SK-N-SH (cell line): ENCODE results near the gene TXNRD1. TPM values are rescaled to one million over a fixed set of nuclear protein-coding genes. Genes with fewer than 3 reads are reported as not detected.

ENCODE experiments used
- CTCF ChIA-PET: fragments of 300-600, 350-600 bp; formaldehyde crosslinking; extraction: SDS; loops from one replicate; lab custom pipeline; 2021; lab: Yijun Ruan, JAX
- POLR2A ChIA-PET: fragments of 350-600 bp; sonication (Branson Sonifier 250); formaldehyde crosslinking; extraction: SDS; loops from one replicate; lab custom pipeline; 2020; ENCODE audit warnings: antibody characterized with exemption, inconsistent platforms; lab: Yijun Ruan, JAX
- DNase-seq: peaks from one replicate; pipeline ENCODE4 v3.0.0; 2012
- H2AFZ ChIP-seq: fragments of 200-600 bp; sonication (generic); 2 replicates; pipeline ENCODE4 v1.8.1; 2016; ENCODE audit warnings: antibody characterized with exemption, mild to moderate bottlenecking, low read depth
- H3F3A ChIP-seq: fragments of 200-600 bp; sonication (generic); replicated peaks from 2 replicates; pipeline ENCODE3; 2016; ENCODE audit warnings: antibody characterized with exemption, mild to moderate bottlenecking; ENCODE audit not compliant: insufficient read depth
- H3K27ac ChIP-seq, 2 experiments: fragments of 200-500 bp in 1 of 2; fragments of 200-600 bp in 1 of 2; sonication (Bioruptor generic) in 1 of 2; sonication (generic), shearing (Covaris generic) in 1 of 2; 2 replicates each; pipeline versions ENCODE4 v1.5.1 to v1.6.1; 2014 to 2016; ENCODE audit warnings: low read depth in 2 of 2, inconsistent platforms in 1 of 2, low read length in 1 of 2, mild to moderate bottlenecking in 1 of 2, mixed read lengths in 1 of 2
- H3K27me3 ChIP-seq: fragments of 200-600 bp; sonication (generic), shearing (Covaris generic); 2 replicates; pipeline ENCODE4 v1.6.1; 2016; ENCODE audit warnings: mixed run types; ENCODE audit not compliant: insufficient read depth
- H3K36me3 ChIP-seq, 2 experiments: fragments of 200-500 bp in 1 of 2; fragments of 200-600 bp in 1 of 2; sonication (Bioruptor generic) in 1 of 2; sonication (generic) in 1 of 2; replicated peaks in 1 of 2; 2 replicates each; pipeline versions ENCODE3 to v1.5.1; 2014 to 2016; ENCODE audit warnings: low read length in 1 of 2, mild to moderate bottlenecking in 1 of 2; ENCODE audit not compliant: insufficient read depth in 2 of 2, control insufficient read depth in 1 of 2
- H3K4me1 ChIP-seq, 2 experiments: fragments of 200-500 bp in 1 of 2; fragments of 200-600 bp in 1 of 2; sonication (Bioruptor generic) in 1 of 2; sonication (generic), shearing (Covaris generic) in 1 of 2; 2 replicates each; pipeline versions ENCODE4 v1.5.1 to v1.6.1; 2014 to 2016; ENCODE audit warnings: low read depth in 1 of 2, low read length in 1 of 2, mixed run types in 1 of 2; ENCODE audit not compliant: insufficient read depth in 2 of 2, control insufficient read depth in 1 of 2
- H3K4me2 ChIP-seq: fragments of 200-600 bp; sonication (generic), shearing (Covaris generic); 2 replicates; pipeline ENCODE4 v1.6.1; 2017; ENCODE audit warnings: mixed run types
- H3K4me3 ChIP-seq, 2 experiments: fragments of 200-500 bp in 1 of 2; fragments of 200-600 bp in 1 of 2; sonication (Bioruptor generic) in 1 of 2; sonication (generic), shearing (Covaris generic) in 1 of 2; 2 replicates each; pipeline versions ENCODE4 v1.5.1 to v1.8.1; 2014 to 2016; ENCODE audit warnings: low read depth in 2 of 2, inconsistent platforms in 1 of 2, low read length in 1 of 2, mild to moderate bottlenecking in 1 of 2, mixed read lengths in 1 of 2, moderate library complexity in 1 of 2
- H3K79me2 ChIP-seq: fragments of 200-600 bp; sonication (generic); 2 replicates; pipeline ENCODE4 v1.8.1; 2017; ENCODE audit warnings: mild to moderate bottlenecking; ENCODE audit not compliant: insufficient read depth
- H3K9ac ChIP-seq: fragments of 200-600 bp; sonication (generic); 2 replicates; pipeline ENCODE4 v1.6.1; 2017; ENCODE audit warnings: mixed run types
- H3K9me2 ChIP-seq: fragments of 200-600 bp; sonication (generic); 2 replicates; pipeline ENCODE4 v1.6.1; 2017; ENCODE audit warnings: mixed run types
- H3K9me3 ChIP-seq: fragments of 200-600 bp; sonication (generic); 2 replicates; pipeline ENCODE4 v1.6.1; 2017; ENCODE audit warnings: mixed run types, mild to moderate bottlenecking, moderate library complexity
- H4K20me1 ChIP-seq: fragments of 200-600 bp; sonication (generic); 2 replicates; pipeline ENCODE4 v1.6.1; 2017; ENCODE audit warnings: mild to moderate bottlenecking, mixed run types; ENCODE audit not compliant: insufficient read depth
- CTCF ChIP-seq: fragments of 200-600 bp; sonication (generic); IDR thresholded peaks from 2 replicates; pipeline ENCODE4 v1.6.1; 2017; ENCODE audit warnings: antibody characterized with exemption, mild to moderate bottlenecking, moderate library complexity
- ELF1 ChIP-seq: IDR thresholded peaks from 2 replicates; pipeline ENCODE4 v1.4.0; 2012
- EZH2phosphoT487 ChIP-seq: fragments of 200-600 bp; sonication (generic); IDR thresholded peaks from 2 replicates; pipeline ENCODE4 v1.6.1; 2017; ENCODE audit warnings: low read depth, mixed run types, mild to moderate bottlenecking, antibody characterized with exemption, moderate library complexity, borderline replicate concordance
- FOSL2 ChIP-seq: IDR thresholded peaks from 2 replicates; pipeline ENCODE4 v1.4.0; 2012; ENCODE audit warnings: low read depth, mild to moderate bottlenecking, moderate library complexity, borderline replicate concordance
- IRF3 ChIP-seq: fragments of 150-350 bp; IDR thresholded peaks from 2 replicates; pipeline ENCODE4 v1.6.1; 2016; ENCODE audit warnings: mild to moderate bottlenecking, low read depth, low read length
- NFIC ChIP-seq: IDR thresholded peaks from 2 replicates; pipeline ENCODE4 v1.4.0; 2012; ENCODE audit warnings: borderline replicate concordance
- RCOR1 ChIP-seq: fragments of 150-350 bp; IDR thresholded peaks from 2 replicates; pipeline ENCODE4 v1.6.1; 2017; ENCODE audit warnings: antibody characterized with exemption, low read length
- RFX5 ChIP-seq: IDR thresholded peaks from 2 replicates; pipeline ENCODE4 v1.6.1; 2012; ENCODE audit warnings: mild to moderate bottlenecking, improper control_type of control experiment, low read length
- TAF1 ChIP-seq: IDR thresholded peaks from 2 replicates; pipeline ENCODE4 v1.6.1; 2012; ENCODE audit warnings: low read depth, mild to moderate bottlenecking, low read length, moderate library complexity, borderline replicate concordance
- TEAD4 ChIP-seq: IDR thresholded peaks from 2 replicates; pipeline ENCODE4 v1.4.0; 2012; ENCODE audit warnings: mild to moderate bottlenecking, borderline replicate concordance; ENCODE audit not compliant: insufficient read depth
- ZBTB33 ChIP-seq: IDR thresholded peaks from 2 replicates; pipeline ENCODE4 v1.4.0; 2012; ENCODE audit warnings: low read depth, borderline replicate concordance
- WGBS: methylation state at CpG from one replicate; pipeline ENCODE4 v1.1.6; 2017; ENCODE audit warnings: low lambda C conversion rate; 5-methylcytosine and 5-hydroxymethylcytosine counted together
- polyA plus RNA-seq, 3 experiments: library from polyadenylated mRNA; depleted of rRNA; stranded (reverse); fragments of >200 nt; gene quantifications; 2 replicates each; pipeline ENCODE4 v1.2.3, GENCODE V29; 2012
- TF ChIP-seq, protein P1 (sequence below): IDR thresholded peaks from 2 replicates; pipeline ENCODE4 v1.4.0; 2012; ENCODE audit warnings: low read depth, borderline replicate concordance
- TF ChIP-seq, protein P2 (sequence below): IDR thresholded peaks from 2 replicates; pipeline ENCODE4 v1.6.1; 2012; ENCODE audit warnings: mild to moderate bottlenecking, low read depth, low read length, moderate library complexity

TXNRD1 gene
- polyA plus RNA-seq, 1 of the 3 experiments (the other 2 are of a cell fraction), result 143 TPM

DNA sequence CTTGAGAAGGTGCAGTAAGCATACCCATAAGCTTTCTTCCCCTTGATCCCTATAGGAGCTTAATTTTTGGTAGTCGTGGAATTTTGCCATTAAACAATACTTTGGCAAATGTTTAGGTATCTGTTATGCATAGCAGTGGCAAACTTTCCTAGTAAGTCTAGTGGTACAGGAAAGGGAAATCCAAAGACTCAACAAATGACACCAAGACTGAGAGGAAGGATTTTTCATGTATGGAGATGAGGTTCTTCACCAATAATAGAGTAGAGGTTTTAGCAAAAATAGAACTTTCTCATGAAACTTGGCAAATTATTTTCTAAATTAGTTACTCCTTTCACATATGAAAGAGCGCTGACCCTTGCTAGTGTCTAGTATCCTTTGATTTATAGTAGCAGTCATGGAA is 90.8 kb downstream of the TXNRD1 start:
- peaks cover 38 to 63% of the 10 kb centered on the region in 2 experiments for H3K36me3 ChIP-seq
- no peaks in the 10 kb centered on the region for H3K9me3 ChIP-seq
- H3K4me3 ChIP-seq, result no peak overlapping the region
- no peak overlapping the region for H3K4me2 ChIP-seq
- no peak overlapping the region for H3K27ac ChIP-seq
- H2AFZ ChIP-seq, result no peak overlapping the region
- POLR2A ChIA-PET, result no interaction called here
- H3K79me2 ChIP-seq, result peaks cover 99% of the 10 kb centered on the region
- no peak for TF ChIP-seq IRF3
- no peak overlapping the region for H3K9ac ChIP-seq
- H3F3A ChIP-seq, result peaks cover 5% of the 10 kb centered on the region
- CTCF ChIA-PET, result no interaction called here
- H3K4me1 ChIP-seq, result peaks cover 2 to 19% of the 10 kb centered on the region in 2 experiments; a peak in 3 of 4 replicates
- WGBS, result 86% methylated on average over 2 of the region's 2 CpGs
- H3K27me3 ChIP-seq, result no peaks in the 10 kb centered on the region
- DNase-seq, result no peak
- no peaks in the 10 kb centered on the region for H3K9me2 ChIP-seq
- peaks cover 87% of the 10 kb centered on the region for H4K20me1 ChIP-seq

GRCh38 chr12:104306943-104307654 is 91.5 kb downstream of the TXNRD1 start:
- Histone ChIP-seq H3K4me1 (peaks cover 2 to 19% of the 10 kb centered on the region in 2 experiments; a peak in 3 of 4 replicates), H2AFZ (no peak overlapping the region), H3K4me3 (no peak overlapping the region), H3K27me3 (no peaks in the 10 kb centered on the region), H3K36me3 (peaks cover 40 to 66% of the 10 kb centered on the region in 2 experiments), H3K9ac (no peak overlapping the region), H3F3A (peaks cover 3% of the 10 kb centered on the region), H3K27ac (no peak overlapping the region), H3K79me2 (peaks cover 99% of the 10 kb centered on the region), H3K9me3 (no peaks in the 10 kb centered on the region), H3K9me2 (no peaks in the 10 kb centered on the region), H3K4me2 (no peak overlapping the region), H4K20me1 (peaks cover 80% of the 10 kb centered on the region)
- POLR2A ChIA-PET, result no interaction called here
- DNase-seq, result no peak
- WGBS, result 85% methylated on average over 6 of the region's 6 CpGs
- CTCF ChIA-PET, result interaction anchor here (1.0 to 1.1 kb wide), 2 partner anchors 11 to 52 kb away, joined by 3 read pairs; no protein-coding TSS in a partner anchor
- TF ChIP-seq TAF1 (no peak), TEAD4 (no peak), ELF1 (no peak), ZBTB33 (no peak), CTCF (no peak), RCOR1 (no peak), NFIC (no peak), FOSL2 (no peak), EZH2phosphoT487 (no peak), IRF3 (no peak), RFX5 (no peak)
- TF ChIP-seq, protein P1, sequence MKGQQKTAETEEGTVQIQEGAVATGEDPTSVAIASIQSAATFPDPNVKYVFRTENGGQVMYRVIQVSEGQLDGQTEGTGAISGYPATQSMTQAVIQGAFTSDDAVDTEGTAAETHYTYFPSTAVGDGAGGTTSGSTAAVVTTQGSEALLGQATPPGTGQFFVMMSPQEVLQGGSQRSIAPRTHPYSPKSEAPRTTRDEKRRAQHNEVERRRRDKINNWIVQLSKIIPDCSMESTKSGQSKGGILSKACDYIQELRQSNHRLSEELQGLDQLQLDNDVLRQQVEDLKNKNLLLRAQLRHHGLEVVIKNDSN, result no peak
- TF ChIP-seq, protein P2, sequence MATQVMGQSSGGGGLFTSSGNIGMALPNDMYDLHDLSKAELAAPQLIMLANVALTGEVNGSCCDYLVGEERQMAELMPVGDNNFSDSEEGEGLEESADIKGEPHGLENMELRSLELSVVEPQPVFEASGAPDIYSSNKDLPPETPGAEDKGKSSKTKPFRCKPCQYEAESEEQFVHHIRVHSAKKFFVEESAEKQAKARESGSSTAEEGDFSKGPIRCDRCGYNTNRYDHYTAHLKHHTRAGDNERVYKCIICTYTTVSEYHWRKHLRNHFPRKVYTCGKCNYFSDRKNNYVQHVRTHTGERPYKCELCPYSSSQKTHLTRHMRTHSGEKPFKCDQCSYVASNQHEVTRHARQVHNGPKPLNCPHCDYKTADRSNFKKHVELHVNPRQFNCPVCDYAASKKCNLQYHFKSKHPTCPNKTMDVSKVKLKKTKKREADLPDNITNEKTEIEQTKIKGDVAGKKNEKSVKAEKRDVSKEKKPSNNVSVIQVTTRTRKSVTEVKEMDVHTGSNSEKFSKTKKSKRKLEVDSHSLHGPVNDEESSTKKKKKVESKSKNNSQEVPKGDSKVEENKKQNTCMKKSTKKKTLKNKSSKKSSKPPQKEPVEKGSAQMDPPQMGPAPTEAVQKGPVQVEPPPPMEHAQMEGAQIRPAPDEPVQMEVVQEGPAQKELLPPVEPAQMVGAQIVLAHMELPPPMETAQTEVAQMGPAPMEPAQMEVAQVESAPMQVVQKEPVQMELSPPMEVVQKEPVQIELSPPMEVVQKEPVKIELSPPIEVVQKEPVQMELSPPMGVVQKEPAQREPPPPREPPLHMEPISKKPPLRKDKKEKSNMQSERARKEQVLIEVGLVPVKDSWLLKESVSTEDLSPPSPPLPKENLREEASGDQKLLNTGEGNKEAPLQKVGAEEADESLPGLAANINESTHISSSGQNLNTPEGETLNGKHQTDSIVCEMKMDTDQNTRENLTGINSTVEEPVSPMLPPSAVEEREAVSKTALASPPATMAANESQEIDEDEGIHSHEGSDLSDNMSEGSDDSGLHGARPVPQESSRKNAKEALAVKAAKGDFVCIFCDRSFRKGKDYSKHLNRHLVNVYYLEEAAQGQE, result no peak
